MM.1S (cell line): Measurements from ENCODE around the gene OGFOD1.

Experiments
- EZH2phosphoT487 ChIP-seq: fragments of 300-600 bp; sonication (generic); IDR thresholded peaks from 2 replicates; pipeline ENCODE4 v1.6.1; 2018; ENCODE audit warnings: antibody characterized with exemption, low read length
- TF ChIP-seq, protein P1 (sequence below): fragments of 300-600 bp; sonication (generic); IDR thresholded peaks from 2 replicates; pipeline ENCODE4 v1.5.1; 2016; ENCODE audit warnings: antibody characterized with exemption, low read length, mixed read lengths

DNA sequence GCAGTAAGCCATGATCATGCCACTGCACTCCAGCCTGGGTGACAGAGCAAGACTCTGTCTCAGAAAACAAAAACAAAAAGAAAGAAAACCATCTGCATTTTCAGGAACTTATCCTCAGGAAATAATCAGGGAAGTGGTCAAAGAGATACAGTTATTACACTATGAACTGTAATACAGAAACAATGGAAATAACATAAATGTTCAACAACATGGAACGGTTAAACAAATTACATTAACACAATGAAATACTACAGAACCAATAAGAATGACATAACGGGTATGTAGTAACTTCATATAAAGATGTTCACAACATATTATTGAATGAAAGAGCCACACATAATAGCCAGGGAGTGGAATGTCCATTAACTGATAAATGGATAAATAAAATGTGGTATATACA, 61.7 kb downstream of the OGFOD1 start:
- TF ChIP-seq, protein P1, sequence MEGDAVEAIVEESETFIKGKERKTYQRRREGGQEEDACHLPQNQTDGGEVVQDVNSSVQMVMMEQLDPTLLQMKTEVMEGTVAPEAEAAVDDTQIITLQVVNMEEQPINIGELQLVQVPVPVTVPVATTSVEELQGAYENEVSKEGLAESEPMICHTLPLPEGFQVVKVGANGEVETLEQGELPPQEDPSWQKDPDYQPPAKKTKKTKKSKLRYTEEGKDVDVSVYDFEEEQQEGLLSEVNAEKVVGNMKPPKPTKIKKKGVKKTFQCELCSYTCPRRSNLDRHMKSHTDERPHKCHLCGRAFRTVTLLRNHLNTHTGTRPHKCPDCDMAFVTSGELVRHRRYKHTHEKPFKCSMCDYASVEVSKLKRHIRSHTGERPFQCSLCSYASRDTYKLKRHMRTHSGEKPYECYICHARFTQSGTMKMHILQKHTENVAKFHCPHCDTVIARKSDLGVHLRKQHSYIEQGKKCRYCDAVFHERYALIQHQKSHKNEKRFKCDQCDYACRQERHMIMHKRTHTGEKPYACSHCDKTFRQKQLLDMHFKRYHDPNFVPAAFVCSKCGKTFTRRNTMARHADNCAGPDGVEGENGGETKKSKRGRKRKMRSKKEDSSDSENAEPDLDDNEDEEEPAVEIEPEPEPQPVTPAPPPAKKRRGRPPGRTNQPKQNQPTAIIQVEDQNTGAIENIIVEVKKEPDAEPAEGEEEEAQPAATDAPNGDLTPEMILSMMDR = no peak
- TF ChIP-seq EZH2phosphoT487 = no peak
